ENCODE results near the gene ROR2.

DNA sequence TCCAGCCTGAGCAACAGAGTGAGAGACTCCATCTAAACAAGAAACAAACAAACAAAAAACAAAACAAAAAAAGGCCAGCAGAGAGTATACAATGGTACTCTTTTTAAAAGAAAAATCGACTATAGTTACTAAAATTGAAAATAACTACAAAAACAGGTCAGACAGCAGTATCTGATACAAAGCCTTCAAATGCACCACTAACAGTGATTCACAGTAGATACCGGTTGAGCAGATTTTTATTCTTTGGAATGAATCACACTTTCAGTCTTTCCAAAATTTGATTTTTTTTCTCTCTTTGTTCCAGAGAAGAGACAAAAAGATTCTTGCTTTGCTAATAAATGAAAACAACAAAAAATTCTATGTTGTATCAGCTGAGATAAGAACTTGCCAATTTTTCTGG, 36.9 kb downstream of the ROR2 start:
- TF ChIP-seq, protein P1, sequence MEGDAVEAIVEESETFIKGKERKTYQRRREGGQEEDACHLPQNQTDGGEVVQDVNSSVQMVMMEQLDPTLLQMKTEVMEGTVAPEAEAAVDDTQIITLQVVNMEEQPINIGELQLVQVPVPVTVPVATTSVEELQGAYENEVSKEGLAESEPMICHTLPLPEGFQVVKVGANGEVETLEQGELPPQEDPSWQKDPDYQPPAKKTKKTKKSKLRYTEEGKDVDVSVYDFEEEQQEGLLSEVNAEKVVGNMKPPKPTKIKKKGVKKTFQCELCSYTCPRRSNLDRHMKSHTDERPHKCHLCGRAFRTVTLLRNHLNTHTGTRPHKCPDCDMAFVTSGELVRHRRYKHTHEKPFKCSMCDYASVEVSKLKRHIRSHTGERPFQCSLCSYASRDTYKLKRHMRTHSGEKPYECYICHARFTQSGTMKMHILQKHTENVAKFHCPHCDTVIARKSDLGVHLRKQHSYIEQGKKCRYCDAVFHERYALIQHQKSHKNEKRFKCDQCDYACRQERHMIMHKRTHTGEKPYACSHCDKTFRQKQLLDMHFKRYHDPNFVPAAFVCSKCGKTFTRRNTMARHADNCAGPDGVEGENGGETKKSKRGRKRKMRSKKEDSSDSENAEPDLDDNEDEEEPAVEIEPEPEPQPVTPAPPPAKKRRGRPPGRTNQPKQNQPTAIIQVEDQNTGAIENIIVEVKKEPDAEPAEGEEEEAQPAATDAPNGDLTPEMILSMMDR (IDR thresholded peaks at IDR 0.05): no peak
- no peak for TF ChIP-seq POLR2AphosphoS5 (IDR thresholded peaks at IDR 0.05; ENCODE audit: low read depth, low read length)
- no peak for TF ChIP-seq REST (IDR thresholded peaks at IDR 0.05; ENCODE audit: insufficient read depth in 1 of 2, low read depth in 2 of 2, low read length in 1 of 2)
- TF ChIP-seq SIN3A (IDR thresholded peaks at IDR 0.05; ENCODE audit: borderline replicate concordance, insufficient read depth, low read depth, low read length): no peak
- no peak for TF ChIP-seq TCF7L2 (IDR thresholded peaks at IDR 0.05; ENCODE audit: low read depth, low read length)

All from Panc1 (cell line).